Activated CD4-positive, CD25-positive, alpha-beta regulatory T cell (primary cell): ENCODE measurements around the gene TICRR.
"Not testable (repeated sequence)": the region's sequence is repeated elsewhere in the genome, so short reads cannot be mapped to it uniquely, and the experiment has no call there.

Experiments
- DNase-seq, 4 experiments: peaks; one replicate each; lab custom pipeline; 2025; lab: John Stamatoyannopoulos, UW

Gene TICRR, protein sequence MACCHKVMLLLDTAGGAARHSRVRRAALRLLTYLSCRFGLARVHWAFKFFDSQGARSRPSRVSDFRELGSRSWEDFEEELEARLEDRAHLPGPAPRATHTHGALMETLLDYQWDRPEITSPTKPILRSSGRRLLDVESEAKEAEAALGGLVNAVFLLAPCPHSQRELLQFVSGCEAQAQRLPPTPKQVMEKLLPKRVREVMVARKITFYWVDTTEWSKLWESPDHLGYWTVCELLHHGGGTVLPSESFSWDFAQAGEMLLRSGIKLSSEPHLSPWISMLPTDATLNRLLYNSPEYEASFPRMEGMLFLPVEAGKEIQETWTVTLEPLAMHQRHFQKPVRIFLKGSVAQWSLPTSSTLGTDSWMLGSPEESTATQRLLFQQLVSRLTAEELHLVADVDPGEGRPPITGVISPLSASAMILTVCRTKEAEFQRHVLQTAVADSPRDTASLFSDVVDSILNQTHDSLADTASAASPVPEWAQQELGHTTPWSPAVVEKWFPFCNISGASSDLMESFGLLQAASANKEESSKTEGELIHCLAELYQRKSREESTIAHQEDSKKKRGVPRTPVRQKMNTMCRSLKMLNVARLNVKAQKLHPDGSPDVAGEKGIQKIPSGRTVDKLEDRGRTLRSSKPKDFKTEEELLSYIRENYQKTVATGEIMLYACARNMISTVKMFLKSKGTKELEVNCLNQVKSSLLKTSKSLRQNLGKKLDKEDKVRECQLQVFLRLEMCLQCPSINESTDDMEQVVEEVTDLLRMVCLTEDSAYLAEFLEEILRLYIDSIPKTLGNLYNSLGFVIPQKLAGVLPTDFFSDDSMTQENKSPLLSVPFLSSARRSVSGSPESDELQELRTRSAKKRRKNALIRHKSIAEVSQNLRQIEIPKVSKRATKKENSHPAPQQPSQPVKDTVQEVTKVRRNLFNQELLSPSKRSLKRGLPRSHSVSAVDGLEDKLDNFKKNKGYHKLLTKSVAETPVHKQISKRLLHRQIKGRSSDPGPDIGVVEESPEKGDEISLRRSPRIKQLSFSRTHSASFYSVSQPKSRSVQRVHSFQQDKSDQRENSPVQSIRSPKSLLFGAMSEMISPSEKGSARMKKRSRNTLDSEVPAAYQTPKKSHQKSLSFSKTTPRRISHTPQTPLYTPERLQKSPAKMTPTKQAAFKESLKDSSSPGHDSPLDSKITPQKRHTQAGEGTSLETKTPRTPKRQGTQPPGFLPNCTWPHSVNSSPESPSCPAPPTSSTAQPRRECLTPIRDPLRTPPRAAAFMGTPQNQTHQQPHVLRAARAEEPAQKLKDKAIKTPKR (N-terminal part only)

DNA sequence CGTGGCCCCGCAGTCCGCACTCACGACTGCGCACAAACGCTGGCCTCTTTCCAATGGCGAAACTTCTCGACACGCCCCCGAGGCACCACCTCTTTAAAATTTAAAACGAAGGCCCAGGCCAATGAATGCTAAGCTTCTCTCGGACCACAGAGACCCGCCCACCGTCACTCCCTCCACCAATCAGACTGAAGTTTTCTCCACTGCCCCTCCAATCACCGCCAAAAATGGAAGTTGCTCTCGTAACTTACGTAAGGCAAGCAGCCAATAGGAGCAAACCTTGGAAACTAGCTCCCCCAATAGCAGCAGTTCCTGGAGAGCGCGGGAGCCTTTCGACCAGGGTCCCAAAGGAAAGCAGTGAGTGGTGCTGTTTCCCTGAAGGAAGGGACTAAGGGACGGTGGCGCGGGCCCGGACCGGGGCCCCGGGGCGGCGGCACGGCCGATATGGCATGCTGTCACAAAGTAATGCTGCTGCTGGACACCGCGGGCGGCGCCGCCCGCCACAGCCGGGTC is at the start of gene TICRR:
TSS of gene TICRR (plus strand) at position 324 of the 510 bp plus-strand sequence. CDS start at position 442, 118 bp downstream.
- peak; percentile 77 to 86 (median 84) for DNase-seq

DNA sequence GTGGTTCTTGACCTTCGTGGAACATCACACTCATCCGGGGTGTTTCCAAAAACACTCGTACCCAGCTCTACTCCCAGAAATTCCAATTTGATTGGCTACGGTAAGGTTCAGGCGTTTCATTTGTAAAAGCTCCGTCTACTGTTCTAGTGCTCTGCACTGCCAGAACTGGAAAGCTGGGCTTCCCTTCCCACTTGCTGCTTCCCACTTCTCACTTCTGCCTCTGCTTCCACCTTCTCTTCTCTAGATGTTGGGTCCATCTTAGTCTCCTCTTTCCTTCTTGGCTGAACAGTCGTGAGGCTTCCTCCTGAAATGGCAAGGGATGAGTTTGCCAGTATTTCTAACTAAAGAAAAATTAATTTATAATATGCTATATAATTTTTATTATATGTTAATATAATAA is 49.1 kb upstream of the TICRR start:
- no peak for DNase-seq

DNA sequence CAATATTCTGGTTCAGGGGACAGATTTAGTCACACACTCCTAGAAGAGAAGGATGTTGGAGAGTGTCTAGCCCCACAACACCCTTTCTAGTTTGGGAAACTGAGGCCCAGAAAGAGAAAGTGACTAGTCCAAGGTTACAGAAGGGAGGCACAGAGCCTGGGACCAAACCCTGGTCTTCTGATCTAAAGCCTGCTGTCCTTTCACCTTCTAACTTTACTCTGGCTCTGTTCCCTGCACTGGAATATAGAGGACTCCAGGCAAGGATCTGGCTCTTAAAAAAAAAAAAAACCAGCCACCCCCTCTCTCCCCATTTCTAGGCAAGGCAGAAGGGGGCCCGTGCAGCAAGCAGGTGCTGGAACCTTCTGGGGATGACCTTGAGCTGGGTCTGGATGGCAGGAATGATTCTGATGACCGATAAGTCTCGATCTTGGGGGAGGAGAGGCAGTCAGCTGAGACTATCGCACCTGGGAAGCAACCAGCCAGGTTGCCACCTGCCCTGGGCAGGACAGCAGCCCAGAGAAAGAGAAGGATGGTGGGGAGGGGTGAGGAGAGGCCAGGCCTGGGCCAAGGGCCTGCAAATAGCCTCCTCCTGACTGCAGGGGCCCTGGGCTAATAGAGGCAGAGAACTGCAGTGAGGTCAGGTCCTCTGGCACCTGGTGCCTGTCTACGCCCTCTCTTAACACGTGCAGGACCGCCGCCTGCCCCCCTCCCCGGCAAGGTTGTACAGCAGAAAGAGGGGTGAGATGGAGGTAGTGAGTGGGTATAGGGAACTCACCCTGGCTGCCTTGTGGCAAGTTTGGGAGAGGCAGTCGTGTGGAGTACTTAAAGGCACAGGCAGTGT is 48.4 kb upstream of the TICRR start:
- DNase-seq, result no peak

DNA sequence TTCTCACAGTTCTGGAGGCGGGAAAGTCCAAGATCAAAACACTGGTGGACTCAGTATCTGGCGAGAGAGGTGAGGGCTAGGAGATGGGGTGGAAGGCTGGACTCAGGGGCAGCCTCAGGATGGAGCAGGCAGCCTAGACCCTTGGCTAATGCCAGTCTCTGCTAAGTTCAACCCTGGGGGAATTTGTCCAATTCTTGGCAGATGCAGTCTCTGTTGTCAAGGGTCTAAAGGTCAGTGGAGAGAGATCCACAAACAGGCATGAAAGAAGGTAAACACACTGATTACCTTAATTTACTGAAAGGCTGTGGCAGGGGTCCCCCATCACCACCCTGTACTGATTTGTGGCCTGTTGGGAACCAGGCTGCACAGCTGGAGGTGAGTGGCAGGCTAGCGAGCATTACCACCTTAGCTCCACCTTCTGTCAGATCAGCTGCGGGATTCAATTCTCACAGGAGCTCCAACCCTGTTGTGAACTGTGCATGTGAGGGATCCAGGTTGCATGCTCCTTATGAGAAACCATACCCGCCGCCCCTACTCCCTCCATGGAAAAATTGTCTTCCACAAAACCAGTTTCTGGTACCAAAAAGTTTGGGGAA is 46.4 kb upstream of the TICRR start:
- DNase-seq, result no peak

DNA sequence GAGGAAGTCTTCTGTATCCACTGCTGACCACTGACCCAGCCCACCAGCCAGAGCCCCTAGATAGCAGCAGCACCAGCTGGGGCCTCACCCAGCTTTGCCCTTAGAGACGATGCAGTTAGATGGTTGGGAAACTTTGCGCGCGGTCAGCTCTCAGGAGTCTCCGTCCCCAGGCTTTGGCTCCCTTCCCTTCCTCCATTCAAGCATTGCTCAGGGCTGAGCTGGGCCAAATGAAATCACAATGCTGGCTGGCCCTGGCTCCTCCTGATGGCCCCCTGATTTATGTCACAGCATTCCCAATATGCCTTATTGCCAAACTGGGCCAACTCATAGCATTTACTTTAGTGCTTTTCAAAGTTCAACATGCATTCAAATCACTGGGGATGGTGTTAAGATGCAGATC is 44.3 kb upstream of the TICRR start:
- DNase-seq, result no peak

DNA sequence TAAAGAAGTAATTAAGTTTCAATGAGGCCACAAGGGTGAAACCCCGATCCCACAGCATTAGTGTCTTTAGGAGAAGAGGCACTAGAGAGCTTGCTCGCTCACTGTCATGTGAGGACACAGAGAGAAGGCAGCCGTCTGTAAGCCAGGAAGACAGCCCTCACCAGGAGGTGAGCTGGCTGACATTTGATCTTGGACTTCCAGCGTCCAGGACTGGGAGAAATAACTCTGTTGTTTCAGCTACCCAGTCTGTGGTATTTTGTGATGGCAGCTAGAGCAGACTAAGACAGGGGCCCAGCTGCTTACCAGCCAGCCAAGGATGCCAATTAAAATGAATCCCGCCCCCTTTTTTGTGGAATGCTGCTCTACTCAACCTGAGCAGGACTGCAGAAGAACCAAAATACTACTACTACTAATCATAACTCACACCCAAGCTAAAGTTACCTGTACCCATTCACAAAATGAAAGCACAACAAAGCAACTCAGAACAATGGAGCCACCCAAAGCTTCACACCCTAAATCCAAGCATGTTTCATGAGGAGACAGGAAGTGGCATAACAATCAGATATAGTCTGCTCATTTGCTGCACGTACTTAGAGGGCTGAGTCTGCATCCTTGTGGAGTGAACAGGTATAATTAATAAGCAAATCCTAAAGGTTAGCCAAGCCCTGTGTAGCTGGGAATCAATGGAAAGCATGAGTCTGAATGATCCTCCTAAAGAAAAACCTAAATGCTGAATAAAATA is 43.3 kb upstream of the TICRR start:
- DNase-seq, result no peak

DNA sequence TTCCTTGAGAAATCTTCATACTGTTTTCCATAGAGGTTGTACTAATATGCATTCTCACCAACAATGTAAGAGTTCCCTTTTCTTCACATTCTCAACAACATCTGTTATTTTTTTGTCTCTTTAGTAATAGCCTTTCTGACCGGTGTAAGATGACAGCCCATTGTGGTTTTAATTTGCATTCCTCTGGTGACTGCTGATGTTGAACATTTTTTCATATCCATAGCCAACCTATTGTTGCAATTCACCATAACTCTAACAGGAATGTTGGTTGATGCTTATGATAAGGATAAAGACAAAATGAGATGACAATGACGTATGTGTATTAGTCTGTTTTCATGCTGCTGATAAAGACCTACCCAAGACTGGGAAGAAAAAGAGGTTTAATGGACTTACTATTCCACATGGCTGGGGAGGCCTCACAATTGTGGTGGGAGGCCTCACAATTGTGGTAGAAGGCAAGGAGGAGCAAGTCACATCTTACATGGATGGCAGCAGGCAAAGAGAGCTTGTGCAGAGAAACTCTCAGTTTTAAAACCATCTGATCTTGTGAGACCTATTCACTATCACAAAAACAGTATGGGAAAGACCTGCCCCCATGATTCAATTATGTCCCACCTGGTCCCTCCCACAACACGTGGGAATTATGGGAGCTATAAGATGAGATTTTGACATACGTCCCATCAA is 41.3 kb upstream of the TICRR start:
- DNase-seq, result no peak

DNA sequence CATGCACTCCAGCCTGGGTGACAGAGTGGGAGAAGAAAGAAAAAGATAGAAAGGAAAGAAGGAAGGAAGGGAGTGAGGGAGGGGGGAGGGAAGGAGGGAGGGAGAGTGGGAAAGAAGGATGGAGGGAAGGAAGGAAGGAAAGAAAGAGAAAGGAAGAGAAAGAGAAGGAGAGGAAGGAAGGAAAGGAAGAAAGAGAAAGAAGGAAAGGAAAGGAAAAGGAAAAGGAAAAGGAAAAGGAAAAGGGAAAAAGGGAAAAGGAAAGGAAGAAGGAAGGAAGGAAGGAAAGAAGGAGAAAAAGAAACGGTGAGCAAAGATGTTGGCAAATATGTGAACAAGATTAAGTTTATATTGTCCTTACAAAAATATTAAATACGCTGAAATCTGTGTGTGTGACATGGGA is 36.2 kb upstream of the TICRR start:
- no peak for DNase-seq

DNA sequence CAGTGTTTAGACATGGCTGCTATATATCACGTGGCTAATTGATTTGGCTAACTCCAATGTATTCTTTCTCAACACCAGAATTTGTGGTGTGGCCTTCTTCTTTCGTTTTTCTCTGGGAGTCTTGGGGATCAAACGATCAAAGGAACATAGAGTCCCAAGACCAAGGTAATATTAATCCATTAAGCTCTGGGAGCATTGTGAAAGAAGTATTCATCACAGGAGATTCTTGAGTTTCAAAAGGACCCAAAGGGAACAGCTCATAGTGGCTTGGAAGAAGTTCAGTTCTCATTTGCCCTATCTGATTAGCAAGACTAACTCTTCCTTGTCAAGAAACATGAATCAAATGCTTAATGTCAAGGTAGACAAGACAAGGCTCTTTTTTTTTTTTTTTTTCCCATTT is 32.9 kb upstream of the TICRR start:
- no peak for DNase-seq

DNA sequence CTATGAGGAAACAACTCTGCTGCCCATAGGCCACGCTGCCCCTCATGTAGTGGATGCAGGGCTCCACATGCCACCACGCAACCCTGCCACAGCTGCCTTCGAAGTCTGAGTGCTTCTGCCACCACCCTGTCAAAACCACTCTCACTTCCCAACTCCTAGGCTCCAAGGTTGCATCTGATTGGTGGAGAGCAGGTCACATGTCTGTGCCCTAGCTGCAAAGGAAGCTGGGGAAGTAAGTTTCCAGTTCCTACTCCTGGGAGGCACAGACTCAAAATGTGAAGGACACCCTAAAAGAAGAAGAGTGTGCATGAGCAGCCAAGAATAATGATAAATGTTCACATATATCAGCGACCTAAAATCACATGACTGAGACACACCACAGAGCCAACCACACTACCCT is 31.9 kb upstream of the TICRR start:
- DNase-seq, result no peak

DNA sequence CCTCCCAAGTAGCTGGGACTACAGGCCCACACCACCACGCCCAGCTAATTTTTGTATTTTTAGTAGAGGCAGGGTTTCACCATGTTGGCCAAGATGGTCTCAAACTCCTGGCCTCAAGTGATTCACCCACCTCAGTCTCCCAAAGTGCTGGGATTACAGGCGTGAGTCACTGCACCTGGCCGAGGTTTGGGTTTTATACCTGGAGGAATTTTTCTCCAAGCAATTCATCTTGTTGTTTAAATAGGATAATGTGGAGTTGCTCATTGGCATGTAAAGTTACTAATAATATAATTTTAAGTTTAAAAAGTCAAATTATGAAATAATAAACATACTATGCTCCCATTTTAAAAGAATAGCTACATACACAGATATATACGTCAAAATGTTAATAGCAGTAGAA is 26.1 kb upstream of the TICRR start:
- DNase-seq, result not testable (repeated sequence)

DNA sequence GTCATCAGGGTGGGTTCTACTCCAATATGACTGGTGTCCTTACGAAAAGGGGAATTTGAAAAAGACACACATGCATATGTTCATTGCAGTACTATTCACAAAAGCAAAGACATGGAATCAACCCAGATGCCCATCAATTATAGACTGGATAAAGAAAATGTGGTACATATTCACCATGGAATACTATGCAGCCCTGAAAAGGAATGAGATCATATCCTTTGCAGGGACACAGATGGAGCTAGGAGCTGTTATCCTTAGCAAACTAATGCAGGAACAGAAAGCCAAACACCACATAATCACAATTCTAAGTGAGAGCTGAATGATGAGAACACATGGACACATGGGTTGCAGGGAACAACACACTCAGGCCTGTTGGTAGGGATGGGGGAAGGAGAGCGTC is 24.8 kb upstream of the TICRR start:
- DNase-seq, result no peak

DNA sequence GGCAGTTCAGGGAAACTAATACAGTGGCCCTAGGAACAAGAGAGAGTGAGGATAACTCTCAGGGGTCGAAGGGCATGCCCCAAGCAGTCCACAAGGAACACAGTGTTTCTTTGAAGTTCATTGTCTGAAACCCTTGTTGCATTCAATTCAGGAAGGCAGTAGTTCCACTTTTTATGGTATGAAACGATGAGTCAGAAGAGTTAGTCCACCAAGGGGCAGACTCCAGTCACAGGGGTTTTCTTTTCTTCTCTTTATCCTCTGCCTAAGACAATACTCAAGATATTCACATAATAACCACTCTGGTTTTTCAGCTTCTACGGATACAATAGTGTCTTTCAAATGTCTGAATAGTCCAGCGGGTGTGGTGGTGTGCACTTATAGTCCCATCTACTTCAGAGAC is 23.7 kb upstream of the TICRR start:
- no peak for DNase-seq

DNA sequence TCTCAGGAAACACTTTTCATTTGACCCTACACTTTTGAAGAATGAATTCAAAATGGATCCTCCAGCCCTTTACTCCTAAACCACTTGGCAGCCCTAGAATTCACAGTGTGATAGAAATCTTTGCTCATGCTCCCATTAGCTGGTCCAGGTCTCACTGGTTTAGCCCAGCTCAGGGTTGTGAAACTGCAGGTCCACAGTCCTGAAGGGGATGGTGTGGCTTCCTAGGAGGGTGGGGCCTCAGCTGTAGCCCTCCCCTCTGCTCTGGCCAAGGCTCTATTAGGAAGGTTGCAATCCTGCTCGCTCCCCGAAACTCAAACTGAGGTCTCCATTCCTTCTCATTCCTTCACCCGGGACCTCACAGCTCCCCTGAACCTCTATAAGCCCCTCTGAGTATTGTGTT is 21.6 kb upstream of the TICRR start:
- no peak for DNase-seq

DNA sequence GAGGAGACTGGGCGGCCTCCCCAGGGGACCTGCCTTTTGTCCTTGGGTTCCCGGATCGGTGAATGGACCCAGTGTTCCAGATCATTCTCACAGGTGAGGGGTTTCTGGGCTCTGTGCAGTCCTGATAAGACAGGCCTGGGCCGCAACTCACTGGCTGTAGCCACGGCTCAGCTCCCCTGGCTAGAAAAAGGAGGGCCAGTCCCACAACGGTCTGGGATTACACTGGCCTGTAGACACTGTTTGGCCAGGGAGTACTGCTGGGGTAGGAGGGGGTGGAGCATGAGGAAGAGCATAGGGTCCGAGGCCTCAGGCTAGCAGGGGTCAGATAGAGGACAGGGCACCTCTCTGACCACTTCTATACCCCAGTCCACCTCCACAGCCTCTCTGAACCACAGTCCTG is 21.0 kb upstream of the TICRR start:
- no peak for DNase-seq

DNA sequence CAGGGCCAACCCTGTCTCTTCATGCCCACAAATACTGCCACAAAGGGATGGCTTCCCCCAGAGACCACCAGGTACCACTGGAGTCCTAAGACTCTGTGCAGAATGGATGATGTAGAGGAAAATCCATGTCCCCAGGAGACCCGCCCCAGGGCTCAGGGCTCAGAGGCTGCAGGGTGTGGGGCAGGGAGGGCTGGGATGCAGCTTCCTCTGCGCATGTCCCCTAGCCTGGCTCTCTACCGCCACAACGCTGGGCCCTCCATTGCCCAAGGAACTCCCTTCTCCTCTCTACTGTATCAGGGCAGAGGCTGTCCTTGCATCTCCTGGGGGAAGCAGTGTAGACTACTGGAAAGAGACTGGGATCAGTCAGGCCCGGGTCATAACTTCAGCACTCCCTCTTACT is 19.5 kb upstream of the TICRR start:
- DNase-seq, result no peak

DNA sequence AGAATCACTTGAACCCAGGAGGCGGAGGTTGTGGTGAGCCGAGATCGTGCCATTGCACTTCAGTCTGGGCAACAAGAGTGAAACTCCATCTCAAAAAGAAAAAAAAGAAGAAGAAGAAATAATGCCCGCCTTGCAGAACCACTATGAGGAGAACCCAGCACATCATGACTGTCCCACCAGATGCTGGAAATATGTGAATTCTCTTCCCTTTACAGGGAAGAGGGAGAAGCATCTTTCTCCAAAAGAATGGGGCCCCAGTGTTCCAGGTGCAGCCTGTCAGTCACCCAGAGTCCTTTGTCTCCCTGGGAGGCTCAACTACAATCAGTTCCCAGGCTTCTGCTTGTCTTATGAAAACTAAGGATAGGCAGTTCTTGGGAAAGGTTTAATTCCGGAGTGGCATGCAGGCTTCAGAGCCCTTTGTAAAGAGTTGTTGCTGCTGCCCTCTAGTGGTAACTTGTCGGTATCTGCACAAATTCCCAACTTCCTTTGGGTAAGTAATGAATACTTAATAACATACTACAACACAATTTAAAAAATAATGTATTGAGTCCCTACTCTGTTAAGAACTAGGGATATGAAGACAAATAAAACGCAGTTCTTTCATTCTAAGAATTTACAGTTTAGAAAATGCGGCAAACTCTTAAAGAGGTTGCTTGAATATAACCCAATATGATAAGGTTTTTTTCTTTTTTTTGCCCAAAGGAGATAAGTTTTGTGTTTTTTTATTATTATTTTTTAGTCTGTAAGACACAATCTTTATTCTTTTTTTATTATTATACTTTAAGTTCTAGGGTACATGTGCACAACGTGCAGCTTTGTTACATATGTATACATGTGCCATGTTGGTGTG is 18.6 kb upstream of the TICRR start:
- peak in 1 of 4 experiments; percentile 9 for DNase-seq

DNA sequence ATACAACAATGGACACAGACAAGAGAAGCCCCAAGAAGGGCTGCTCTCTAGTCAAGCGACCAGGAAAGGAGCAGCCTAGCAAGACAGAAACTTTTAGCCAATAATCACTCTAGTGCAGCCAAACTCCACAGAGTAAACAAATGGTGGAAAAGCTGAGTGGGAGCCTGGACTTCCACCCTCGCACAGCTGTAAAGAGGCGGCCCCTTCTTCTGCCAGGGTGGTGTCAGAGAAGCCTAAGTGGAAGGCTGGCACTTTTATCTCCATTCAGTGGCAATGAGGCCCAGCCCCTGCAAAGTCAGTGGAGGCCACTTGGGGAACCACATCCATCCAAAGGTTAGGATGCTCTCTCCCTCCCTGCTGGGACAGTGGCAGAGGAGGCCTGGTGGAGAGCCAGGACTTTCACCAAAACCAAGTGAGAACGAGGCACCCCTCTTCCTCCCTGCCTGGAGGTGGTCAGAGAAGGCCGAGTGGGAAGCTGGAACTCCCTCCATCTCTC is 15.5 kb upstream of the TICRR start:
- DNase-seq, result no peak
